Dedifferentiated amniotic fluid mesenchymal stem cell (primary cell): ENCODE results near the gene TTC31.
"Not testable (repeated sequence)": the region's sequence is repeated elsewhere in the genome, so short reads cannot be mapped to it uniquely, and the experiment has no call there.

Experiments
- DNase-seq: peaks from one replicate; pipeline ENCODE4 v3.0.0-alpha.2; 2016; ENCODE audit errors: extremely low spot score

The TTC31 gene

GRCh38 chr2:74482801-74483674, at the start of gene TTC31, which contains the start of gene CCDC142:
TSS of gene TTC31 (plus strand) at chr2:74483081. CDS start at chr2:74483096, 15 bp downstream.
TSS of gene CCDC142 (minus strand) at chr2:74482998. CDS start at chr2:74482837, 161 bp downstream.
- DNase-seq, result peak; percentile 91

- no peak for DNase-seq
Measured at GRCh38 chr2:74436111-74436805, 46.6 kb upstream of the TTC31 start.

- no peak for DNase-seq
Measured at GRCh38 chr2:74436848-74437695, 45.8 kb upstream of the TTC31 start.

DNA sequence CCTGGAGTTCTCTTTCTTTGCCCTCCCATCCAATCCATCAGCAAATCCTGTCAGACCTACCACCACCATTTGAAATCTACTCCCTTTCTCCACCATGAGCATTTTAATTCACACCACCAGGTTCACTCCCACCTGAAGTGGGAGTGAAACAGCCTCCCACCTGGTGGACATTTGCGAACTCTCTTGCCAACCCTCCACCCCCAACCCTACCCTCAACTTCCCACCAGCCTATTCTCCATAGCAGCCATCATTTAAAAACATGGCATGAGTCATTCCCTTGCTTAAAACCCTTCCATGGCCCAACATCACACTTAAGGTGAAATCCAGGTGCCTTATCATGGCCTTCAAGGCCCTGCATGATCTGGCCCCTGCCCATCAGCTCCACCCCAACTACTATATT, 44.6 kb upstream of the TTC31 start:
- no peak for DNase-seq

DNA sequence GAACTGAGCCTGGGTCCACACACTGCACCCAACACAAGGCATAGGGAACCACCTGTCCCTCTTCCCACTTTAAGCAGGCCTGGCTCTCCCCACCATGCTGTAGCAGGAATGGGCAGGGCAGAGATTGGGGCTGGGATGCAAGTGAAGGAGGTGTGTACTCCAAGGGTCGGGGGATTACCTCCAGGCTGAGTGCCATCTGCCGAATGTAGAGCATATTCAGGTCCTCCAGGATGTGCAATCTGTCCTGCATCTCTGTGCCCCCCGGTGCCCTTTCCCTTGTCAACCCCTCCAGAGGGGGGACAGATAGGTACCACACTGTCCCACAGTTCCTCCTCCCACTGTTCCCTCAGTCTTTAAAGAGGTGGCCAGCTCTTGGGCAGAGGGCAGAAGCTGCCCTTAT, 43.5 kb upstream of the TTC31 start:
- DNase-seq, result no peak

GRCh38 chr2:74439803-74440377, 43.0 kb upstream of the TTC31 start:
- DNase-seq, result no peak

DNA sequence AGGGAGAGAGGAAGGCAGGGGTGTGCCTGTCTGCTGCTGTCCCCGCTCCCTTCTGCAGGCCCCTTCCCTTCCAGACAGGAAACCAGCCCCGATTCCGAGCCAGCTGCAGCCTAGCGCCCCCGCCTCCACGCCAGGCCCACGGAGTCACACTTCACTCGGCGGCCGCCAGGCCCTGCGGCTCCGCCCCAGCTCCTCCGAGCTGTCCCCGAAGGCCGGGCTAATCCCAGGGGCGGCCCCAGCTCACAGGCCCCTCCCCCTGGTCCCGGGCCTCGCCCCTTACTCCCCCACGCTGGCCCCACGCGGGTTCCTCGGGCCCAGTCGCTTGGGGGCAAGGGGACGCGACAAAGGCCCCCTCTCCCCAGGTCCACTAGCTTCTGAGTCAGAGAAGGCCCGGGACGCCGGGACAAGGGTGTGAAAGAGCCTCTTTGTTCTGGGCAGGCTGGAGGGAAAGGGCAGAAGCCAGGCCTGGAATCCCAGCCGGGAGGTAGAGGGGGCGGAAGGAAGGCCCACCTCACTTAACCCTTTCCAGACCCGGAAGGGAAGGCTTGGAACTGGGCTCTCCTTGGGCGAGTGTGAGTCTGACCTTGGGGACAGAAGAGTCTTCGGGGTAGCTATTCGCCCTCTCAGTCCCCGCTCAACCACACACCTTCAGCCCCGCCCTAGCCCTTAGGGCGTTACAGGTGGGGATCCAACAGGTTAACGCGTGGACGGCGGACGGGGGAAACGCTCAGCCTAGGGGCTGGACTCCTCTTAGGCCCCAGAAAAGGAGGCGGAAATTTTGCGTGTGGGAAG, 42.3 kb upstream of the TTC31 start:
- DNase-seq, result peak; percentile 74

DNA sequence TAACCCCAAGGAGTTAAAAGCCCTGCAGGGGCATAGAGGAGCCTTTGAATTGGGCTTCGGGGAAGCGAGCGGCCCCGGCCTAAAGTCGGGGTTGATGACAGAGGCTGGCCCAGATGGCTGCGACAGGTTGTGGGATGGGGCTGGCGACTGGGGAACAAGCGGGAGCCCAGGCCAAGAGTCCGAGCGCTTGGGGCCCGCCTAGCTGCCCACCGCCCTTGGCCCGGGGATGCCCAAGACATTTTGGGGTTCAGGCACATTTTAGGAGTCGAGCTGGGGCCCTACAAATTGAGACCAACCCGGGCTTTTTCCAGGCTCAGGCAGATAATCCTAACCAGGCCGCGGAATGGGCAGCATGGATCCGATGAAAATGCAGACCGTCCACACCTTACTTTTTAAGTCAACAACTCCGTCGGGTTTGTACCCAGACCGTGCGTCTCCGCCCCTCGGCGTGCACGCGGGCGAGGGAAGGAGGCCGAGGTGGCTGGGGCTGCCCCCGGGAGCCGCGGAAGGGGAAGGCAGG, 41.7 kb upstream of the TTC31 start:
- no peak for DNase-seq

- no peak for DNase-seq
Measured at GRCh38 chr2:74441690-74442482, 41.0 kb upstream of the TTC31 start, which contains the start of gene RTKN. TSS of gene RTKN (minus strand) at chr2:74441937. CDS start at chr2:74441816, 121 bp downstream.

DNA sequence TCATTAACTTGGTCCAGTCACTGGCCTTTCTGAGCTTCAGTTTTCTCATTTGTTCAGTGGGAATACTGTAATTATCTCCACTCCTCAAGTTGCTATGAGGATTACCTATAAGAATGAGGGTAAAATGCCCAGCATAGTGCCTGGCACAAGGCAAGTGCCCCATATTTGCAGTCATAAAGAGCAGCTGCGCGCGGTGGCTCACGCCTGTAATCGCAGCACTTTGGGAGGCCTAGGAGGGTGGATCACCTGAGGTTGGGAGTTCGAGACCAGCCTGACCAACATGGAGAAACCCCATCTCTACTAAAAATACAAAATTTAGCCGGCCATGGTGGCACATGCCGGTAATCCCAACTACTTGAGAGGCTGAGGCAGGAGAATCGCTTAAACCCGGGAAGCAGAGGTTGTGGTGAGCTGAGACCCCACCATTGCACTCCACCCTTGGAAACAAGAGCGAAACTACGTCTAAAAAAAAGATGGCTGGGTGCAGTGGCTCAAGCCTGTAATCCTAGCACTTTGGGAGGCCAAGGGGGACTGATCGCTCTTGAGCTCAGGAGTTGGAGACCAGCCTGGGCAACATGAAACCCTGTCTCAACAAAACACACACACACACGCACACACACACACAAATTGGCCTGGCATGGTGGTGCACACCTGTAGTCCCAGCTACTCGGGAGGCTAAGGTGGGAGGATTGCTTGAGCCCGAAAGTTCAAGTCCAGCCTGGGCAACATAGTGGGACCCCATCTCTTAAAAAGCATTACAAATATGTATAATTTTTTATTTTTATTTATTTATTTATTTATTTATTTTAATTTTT, 40.2 kb upstream of the TTC31 start:
- DNase-seq, result not testable (repeated sequence)

GRCh38 chr2:74444498-74445318, 38.2 kb upstream of the TTC31 start:
- DNase-seq, result no peak

DNA sequence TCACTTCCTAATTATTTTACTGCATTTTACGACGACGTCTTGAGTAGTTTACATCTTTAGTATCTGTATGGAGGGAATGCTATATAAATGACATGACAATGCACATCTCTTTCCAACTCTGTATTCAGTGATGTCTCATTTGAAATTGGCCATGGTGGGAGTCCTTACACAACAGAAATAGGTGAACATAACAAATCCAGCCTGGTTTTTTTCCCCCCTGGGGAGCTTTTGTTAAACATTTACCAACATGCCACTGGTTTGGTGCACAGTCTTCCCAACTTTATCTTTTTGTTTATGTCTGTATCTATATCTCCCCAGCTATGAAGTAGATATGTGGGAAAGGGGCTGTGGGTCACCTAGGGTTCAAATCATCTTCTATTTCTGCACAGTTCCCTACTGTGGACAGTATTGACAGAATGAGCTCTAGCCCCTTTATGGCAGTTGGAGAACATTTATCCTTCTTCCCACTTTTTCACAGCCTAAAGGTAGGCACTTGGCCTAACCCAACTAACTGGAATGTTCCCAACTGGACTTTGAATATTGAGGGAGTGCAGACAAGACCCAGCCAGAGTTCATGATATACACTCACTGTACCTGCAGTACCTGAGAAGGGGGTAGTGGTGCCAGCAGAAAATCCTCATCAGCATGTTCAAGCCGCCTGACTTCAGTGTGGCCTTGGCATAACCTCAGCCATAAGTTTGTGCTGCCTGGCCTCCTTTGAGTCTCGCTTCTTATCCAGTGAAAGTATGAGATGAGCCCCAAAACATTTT, 35.5 kb upstream of the TTC31 start:
- no peak for DNase-seq

- DNase-seq, result no peak
Measured at GRCh38 chr2:74448771-74449170, 34.1 kb upstream of the TTC31 start.

DNA sequence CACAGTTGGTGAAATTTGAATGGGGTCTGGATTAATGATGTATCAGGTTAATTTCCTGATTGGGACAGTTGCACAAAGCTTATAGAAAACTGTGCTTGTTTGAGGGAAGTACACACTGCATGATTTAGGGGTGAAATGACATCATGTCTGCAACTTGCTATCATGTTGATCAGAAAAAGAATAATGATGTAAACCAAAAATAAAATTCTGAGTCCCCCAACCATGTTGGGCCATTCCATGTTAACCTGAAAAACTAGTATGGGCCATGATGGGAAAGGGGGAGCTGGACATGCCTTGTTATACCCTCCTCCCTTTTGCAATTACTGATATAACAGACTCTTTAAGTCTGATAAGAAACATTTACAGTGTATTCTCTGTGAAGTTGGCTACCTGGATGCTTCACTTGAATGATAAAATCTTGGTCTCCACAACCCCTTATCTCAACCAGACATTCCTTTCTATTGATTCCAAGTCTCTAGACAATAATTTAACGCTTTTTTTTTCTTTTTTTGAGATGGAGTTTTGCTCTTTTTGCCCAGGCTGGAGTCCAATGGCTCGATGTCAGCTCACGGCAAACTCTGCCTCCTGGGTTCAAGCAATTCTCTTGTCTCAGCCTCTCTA, 32.2 kb upstream of the TTC31 start:
- DNase-seq, result no peak

GRCh38 chr2:74454654-74455511, 28.0 kb upstream of the TTC31 start, which contains the start of gene INO80B:
TSS of gene INO80B (plus strand) at chr2:74455087. CDS start at chr2:74455117, 30 bp downstream.
- DNase-seq, result peak; percentile 99

- DNase-seq, result no peak
Measured at GRCh38 chr2:74457129-74457548, 25.7 kb upstream of the TTC31 start.
